GM21576 (cell line): Measurements from ENCODE around the gene NEDD8.
"Not testable (repeated sequence)": the region's sequence is repeated elsewhere in the genome, so short reads cannot be mapped to it uniquely, and the experiment has no call there.

Source experiments
- ATAC-seq: cut with Tn5 transposase; IDR thresholded peaks from one replicate; pipeline ENCODE4 v1.9.1; 2021; ENCODE audit warnings: mild to moderate bottlenecking, moderate library complexity; ENCODE audit not compliant: unreplicated experiment

NEDD8 gene

DNA sequence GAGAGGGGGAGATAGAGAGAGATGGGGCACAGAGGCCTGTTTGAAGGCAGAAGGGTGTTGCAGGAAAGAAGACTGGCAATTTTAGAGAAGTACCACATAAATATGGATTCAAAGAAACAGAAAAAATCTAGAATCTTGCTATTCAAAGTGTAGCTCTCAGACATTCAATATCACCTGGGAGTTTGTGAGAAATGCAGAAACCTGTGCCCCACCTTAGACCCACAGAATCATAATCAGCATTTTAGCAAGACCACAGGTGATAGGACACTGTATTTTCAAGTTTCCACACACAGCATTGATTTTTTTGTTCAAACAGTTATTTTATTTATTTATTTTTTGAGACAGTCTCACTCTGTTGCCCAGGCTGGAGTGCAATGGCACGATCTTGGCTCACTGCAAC, 3.3 kb downstream of the NEDD8 start:
- ATAC-seq, result no peak

DNA sequence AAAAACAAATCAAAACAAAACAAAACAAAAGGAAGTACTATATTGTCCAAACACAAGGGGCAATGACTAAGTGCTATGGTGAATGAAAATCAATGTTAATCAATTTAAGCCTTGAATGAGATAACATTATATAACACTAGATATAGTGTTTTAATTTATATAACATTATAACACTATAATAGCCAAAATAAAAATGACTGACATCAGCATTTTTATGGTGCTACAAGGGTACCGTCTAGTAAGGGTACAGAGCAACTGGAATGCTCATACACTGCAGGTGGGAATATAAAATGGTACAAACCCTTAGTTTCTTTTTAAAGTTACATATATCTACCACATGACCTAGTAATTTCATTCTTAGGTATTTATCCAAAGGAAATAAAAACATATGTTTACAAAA, 5.7 kb downstream of the NEDD8 start:
- ATAC-seq, result no peak

GRCh38 chr14:24224618-24225071, 7.5 kb downstream of the NEDD8 start:
- no peak for ATAC-seq

- not testable (repeated sequence) for ATAC-seq
Measured at GRCh38 chr14:24222987-24223386, 9.2 kb downstream of the NEDD8 start.

DNA sequence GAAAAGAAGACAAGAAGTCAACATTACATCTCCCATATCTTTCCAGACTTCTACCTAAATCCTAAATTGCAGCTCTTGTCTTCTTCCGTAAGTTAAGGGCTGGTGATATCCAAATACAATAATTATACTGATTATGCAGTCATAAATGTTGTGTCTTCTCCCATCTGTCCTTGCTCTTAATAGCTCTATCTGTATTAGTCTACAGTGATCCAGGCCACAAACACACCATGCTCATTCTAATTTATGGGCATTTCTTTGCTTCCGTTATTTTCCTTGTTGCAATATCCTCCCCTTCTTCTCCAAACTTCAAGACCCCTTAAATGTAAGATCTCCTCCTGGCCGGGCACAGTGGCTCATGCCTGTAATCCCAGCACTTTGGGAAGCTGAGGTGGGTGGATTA, 12.6 kb downstream of the NEDD8 start:
- ATAC-seq, result no peak

- no peak for ATAC-seq
Measured at GRCh38 chr14:24219080-24219479, 13.1 kb downstream of the NEDD8 start.

DNA sequence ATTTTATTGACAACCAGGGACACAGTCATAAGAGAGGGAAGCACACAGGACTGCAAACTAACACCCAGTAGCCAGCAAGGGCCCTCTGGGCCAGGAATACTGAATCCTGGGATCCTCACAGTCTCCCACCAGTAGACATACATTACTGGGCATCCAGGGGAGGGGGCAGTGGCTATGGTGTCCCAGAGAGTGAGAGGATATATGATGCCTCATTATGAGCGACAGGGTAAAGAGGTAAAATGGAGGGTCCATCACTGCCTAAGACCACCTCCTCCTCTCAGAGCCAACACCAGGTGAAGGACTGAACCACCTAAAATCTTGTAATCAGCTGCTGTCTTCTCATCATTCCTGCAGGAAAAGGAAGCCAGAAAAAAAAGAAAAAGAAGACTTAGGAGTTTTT, 15.3 kb downstream of the NEDD8 start:
- ATAC-seq, result not testable (repeated sequence)

- no peak for ATAC-seq
Measured at GRCh38 chr14:24216345-24216699, 15.8 kb downstream of the NEDD8 start.

GRCh38 chr14:24215495-24216344, 16.4 kb downstream of the NEDD8 start, which contains the start of gene MDP1:
Gene MDP1 (minus strand): TSS chr14:24216066. CDS start chr14:24215955, 111 bp downstream.
- peak; percentile 60 for ATAC-seq

- no peak for ATAC-seq
Measured at GRCh38 chr14:24213866-24214662, 18.1 kb downstream of the NEDD8 start.

DNA sequence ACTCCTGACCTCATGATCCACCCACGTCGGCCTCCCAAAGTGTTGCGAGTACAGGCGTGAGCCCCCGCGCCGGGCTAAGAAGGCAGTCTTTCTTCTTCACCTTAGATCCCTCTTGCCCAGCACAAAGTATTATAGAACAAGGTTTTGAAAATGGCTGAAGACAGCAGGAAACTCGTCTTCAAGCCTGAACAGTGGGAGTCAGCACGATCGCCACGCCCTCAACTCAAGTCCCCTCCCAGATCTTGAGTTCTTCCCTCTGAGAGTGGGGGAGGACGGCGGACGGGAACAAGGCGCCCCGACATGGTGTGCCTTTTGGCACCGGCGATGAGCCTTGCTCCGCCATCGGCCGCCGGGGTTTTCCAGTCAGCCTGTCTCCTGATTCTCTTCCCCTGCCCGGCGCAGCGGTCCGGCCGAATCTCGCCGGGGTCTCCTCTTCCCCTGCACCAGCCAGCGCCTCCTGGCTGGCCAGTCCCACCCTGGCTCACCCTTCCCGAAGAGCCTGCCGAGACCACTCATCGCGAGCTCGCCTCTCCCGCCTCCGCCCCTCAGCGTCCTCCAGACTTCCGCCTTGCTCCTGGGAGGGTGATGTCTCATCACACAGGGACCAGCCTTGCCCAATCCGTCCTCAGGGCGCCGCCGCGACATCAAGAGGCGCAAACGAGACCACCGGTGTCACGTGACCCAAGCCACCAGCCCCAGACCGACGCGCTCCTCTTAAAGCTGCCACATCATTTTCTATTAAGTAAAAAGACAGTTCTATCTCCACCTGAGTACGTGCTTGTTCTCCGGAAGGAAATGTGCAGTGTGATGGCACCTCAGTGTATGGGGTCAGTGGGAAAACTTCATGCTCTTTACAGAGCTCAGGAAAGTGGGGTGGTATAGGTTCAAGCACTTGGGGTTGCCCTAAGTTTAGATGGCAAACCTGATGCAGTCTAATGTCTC, 19.0 kb downstream of the NEDD8 start, which contains the start of gene CHMP4A:
Gene CHMP4A, minus strand, starts transcription at position 565 of the 942 bp plus-strand sequence. Its CDS starts 49 bp downstream, at position 516.
- ATAC-seq, result peak; percentile 75

DNA sequence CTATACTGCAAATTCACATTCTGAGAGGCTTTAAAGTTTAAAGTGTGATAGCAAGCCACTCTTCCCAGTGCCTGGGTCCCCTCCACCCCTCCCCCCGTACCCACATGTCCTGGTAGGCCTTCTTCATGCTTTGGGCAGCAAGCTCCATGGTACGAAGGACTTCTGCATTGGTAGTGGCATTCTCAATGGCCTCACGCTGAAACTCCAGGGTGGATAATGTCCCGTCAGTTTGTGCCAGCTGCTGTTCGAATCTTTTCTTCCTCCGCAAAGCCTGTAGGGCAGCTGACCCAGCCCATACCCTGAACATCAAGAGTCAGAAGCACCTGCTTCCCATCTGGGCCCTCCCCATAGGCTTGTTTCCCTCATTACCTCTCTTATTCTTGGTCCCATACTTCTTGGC, 20.9 kb downstream of the NEDD8 start:
- no peak for ATAC-seq

DNA sequence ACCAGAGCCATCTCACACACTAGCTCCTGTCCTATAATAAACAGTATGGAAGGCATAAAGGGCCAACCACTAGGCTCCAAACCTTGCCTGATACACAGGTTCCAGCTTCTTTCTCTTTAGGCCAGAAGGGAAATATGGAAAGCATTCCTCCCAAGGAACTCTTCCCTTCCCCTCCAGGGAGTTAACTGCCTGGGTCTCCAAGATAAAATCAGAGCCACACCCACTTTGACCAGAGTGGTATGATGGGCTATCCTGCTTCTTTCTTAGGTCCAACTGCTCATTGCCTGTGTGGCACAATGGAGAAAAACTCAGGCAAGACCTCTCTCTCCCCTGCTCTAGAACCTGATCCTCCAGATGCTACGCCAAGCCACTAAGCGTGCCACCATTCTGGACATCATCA, 24.5 kb downstream of the NEDD8 start:
- ATAC-seq, result no peak

DNA sequence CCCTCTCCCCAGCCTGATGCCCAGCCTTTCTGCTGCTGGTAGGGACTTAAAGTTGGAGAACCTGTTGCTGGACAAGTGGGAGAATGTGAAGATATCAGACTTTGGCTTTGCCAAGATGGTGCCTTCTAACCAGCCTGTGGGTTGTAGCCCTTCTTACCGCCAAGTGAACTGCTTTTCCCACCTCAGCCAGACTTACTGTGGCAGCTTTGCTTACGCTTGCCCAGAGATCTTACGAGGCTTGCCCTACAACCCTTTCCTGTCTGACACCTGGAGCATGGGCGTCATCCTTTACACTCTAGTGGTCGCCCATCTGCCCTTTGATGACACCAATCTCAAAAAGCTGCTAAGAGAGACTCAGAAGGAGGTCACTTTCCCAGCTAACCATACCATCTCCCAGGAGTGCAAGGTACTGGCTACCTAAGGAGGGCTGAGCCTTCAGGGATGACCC, 25.0 kb downstream of the NEDD8 start:
- no peak for ATAC-seq

DNA sequence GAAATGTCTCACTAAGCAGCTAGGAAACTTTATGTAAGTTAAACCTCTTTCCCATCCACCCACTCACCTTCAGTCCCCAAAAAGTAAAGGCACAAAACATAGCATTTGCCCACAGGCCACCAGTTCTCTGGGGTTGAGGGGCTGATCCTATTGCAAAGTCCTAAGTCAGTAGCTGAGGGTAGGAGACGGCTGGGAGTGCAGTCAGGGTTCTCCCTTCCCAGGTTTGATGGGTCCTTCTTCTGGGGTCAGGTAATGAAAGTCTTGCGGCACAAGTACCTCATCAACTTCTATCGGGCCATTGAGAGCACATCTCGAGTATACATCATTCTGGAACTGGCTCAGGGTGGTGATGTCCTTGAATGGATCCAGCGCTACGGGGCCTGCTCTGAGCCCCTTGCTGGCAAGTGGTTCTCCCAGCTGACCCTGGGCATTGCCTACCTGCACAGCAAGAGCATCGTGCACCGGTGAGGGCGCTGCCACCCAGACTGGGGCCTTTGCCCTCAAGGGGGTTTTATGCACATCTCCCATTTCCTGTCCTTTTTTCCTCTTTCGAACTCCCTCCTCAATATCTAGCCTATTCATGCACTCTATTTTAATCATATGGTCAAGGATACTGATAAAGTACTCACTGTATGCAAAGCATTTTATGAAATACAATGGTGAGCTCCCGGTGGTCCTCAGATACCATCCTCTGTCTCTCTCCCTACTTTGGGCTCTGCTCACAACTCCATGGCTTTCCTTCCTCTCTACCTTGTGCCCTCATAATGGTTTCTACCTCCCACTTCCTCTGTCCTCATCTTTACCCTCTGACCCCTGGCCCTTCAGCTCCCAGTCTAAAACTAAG, 25.7 kb downstream of the NEDD8 start:
- no peak for ATAC-seq

GRCh38 chr14:24204163-24205146, 27.7 kb downstream of the NEDD8 start:
- ATAC-seq, result no peak

DNA sequence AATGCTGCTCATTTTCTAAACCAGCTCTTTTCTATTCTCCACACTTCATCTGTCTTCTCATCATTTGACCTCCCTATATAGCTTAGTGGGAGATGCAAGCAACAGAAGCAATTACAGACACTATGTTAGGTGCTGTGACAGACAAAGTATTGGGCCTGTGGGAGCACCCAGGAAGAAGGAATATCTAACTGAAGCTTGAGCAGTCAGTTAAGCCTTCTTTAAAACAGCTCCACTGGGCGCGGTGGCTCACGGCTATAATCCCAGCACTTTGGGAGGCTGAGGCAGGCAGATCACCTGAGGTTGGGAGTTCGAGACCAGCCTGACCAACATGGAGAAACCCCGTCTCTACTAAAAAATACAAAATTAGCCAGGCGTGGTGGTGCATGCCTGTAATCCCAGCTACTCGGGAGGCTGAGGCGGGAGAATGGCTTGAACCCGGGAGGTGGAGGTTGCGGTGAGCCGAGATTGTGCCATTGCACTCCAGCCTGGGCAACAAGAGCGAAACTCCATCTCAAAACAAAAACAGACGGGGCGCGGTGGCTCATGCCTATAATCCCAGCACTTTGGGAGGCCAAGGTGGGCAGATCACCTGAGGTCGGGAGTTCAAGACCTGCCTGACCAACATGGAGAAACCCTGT, 28.8 kb downstream of the NEDD8 start:
- ATAC-seq, result not testable (repeated sequence)

DNA sequence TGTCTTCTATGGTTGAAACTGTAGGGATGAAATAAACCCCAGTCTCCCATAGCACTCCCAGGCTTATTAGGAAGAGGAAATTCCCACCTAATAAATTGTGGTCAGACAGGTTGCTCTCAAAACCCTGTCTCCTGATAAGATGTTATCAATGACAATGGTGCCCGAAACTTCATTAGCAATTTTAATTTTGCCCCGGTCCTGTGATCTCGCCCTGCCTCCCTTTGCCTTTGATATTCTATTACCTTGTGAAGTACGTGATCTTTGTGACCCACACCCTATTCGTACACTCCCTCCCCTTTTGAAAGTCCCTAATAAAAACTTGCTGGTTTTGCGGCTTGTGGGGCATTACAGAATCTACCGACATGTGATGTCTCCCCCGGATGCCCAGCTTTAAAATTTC, 29.6 kb downstream of the NEDD8 start:
- not testable (repeated sequence) for ATAC-seq
